ENCODE results near the gene TDRKH.
"Not testable (repeated sequence)": the region's sequence is repeated elsewhere in the genome, so short reads cannot be mapped to it uniquely, and the experiment has no call there.

The TDRKH gene

GRCh38 chr1:151737026-151737425, 53.3 kb downstream of the TDRKH start:
- Histone ChIP-seq H3F3A (ENCODE audit: insufficient read depth, low read length) (no peaks in the 10 kb centered on the region), H2AFZ (ENCODE audit: low read length) (no peak overlapping the region), H3K9me3 (replicated peaks; ENCODE audit: insufficient read depth, low read length) (no peaks in the 10 kb centered on the region), H3K79me2 (ENCODE audit: low read length) (no peaks in the 10 kb centered on the region), H3K27me3 (replicated peaks; ENCODE audit: insufficient read depth, low read length) (no peaks in the 10 kb centered on the region), H3K36me3 (replicated peaks; ENCODE audit: insufficient read depth, low read length) (no peaks in the 10 kb centered on the region), H3K4me1 (ENCODE audit: low read length) (peaks cover 4% of the 10 kb centered on the region; the same call in 1 of the 2 replicates), H3K4me3 (ENCODE audit: low read length) (no peak overlapping the region), H3K27ac (ENCODE audit: low read length) (no peak overlapping the region), H4K20me1 (ENCODE audit: insufficient read depth, low read length) (no peaks in the 10 kb centered on the region), H3K9me2 (replicated peaks; ENCODE audit: insufficient read depth, low read length) (no peaks in the 10 kb centered on the region), H3K9ac (ENCODE audit: low read length) (no peak overlapping the region), H3K4me2 (ENCODE audit: low read depth, low read length) (no peak overlapping the region)
- no peak for DNase-seq
- TF ChIP-seq EZH2 (optimal IDR thresholded peaks at IDR 0.05; ENCODE audit: low read depth, low read length): no peak

- H2AFZ ChIP-seq (ENCODE audit: low read length); DNase-seq; H3K9me2 ChIP-seq (replicated peaks; ENCODE audit: insufficient read depth, low read length); H4K20me1 ChIP-seq (ENCODE audit: insufficient read depth, low read length); H3F3A ChIP-seq (ENCODE audit: insufficient read depth, low read length); H3K4me1 ChIP-seq (ENCODE audit: low read length); H3K79me2 ChIP-seq (ENCODE audit: low read length); H3K36me3 ChIP-seq (replicated peaks; ENCODE audit: insufficient read depth, low read length); H3K27ac ChIP-seq (ENCODE audit: low read length); H3K27me3 ChIP-seq (replicated peaks; ENCODE audit: insufficient read depth, low read length); H3K9ac ChIP-seq (ENCODE audit: low read length); H3K9me3 ChIP-seq (replicated peaks; ENCODE audit: insufficient read depth, low read length); H3K4me3 ChIP-seq (ENCODE audit: low read length); H3K4me2 ChIP-seq (ENCODE audit: low read depth, low read length): not testable (repeated sequence)
Measured at GRCh38 chr1:151733995-151734394, 56.3 kb downstream of the TDRKH start.

- Histone ChIP-seq H3K4me3 (ENCODE audit: low read length) (no peak overlapping the region), H3K27me3 (replicated peaks; ENCODE audit: insufficient read depth, low read length) (peaks cover 11% of the 10 kb centered on the region), H3K4me1 (ENCODE audit: low read length) (no peaks in the 10 kb centered on the region), H3K9ac (ENCODE audit: low read length) (no peak overlapping the region), H3K36me3 (replicated peaks; ENCODE audit: insufficient read depth, low read length) (no peaks in the 10 kb centered on the region), H3K9me2 (replicated peaks; ENCODE audit: insufficient read depth, low read length) (no peaks in the 10 kb centered on the region), H3F3A (ENCODE audit: insufficient read depth, low read length) (no peaks in the 10 kb centered on the region), H3K79me2 (ENCODE audit: low read length) (no peaks in the 10 kb centered on the region), H2AFZ (ENCODE audit: low read length) (no peak overlapping the region), H4K20me1 (ENCODE audit: insufficient read depth, low read length) (no peaks in the 10 kb centered on the region), H3K9me3 (replicated peaks; ENCODE audit: insufficient read depth, low read length) (no peaks in the 10 kb centered on the region), H3K4me2 (ENCODE audit: low read depth, low read length) (no peak overlapping the region), H3K27ac (ENCODE audit: low read length) (no peak overlapping the region)
- TF ChIP-seq CTCF (IDR thresholded peaks at IDR 0.05; ENCODE audit: low read length) (no peak), EZH2 (optimal IDR thresholded peaks at IDR 0.05; ENCODE audit: low read depth, low read length) (no peak), EZH2phosphoT487 (IDR thresholded peaks at IDR 0.05; ENCODE audit: low read length) (no peak)
- no peak for DNase-seq
Measured at GRCh38 chr1:151733126-151733525, 57.2 kb downstream of the TDRKH start.

GRCh38 chr1:151729966-151730291, 60.4 kb downstream of the TDRKH start:
- Histone ChIP-seq H3K27ac (ENCODE audit: low read length) (no peak overlapping the region), H3K4me2 (ENCODE audit: low read depth, low read length) (no peak overlapping the region), H3K9ac (ENCODE audit: low read length) (no peak overlapping the region), H4K20me1 (ENCODE audit: insufficient read depth, low read length) (no peaks in the 10 kb centered on the region), H3K4me3 (ENCODE audit: low read length) (no peak overlapping the region), H2AFZ (ENCODE audit: low read length) (no peak overlapping the region), H3K9me3 (replicated peaks; ENCODE audit: insufficient read depth, low read length) (no peaks in the 10 kb centered on the region), H3K79me2 (ENCODE audit: low read length) (no peaks in the 10 kb centered on the region), H3K36me3 (replicated peaks; ENCODE audit: insufficient read depth, low read length) (no peaks in the 10 kb centered on the region), H3F3A (ENCODE audit: insufficient read depth, low read length) (no peaks in the 10 kb centered on the region), H3K9me2 (replicated peaks; ENCODE audit: insufficient read depth, low read length) (no peaks in the 10 kb centered on the region), H3K27me3 (replicated peaks; ENCODE audit: insufficient read depth, low read length) (peaks cover 32% of the 10 kb centered on the region), H3K4me1 (ENCODE audit: low read length) (no peaks in the 10 kb centered on the region)
- TF ChIP-seq EZH2phosphoT487 (IDR thresholded peaks at IDR 0.05; ENCODE audit: low read length) (no peak), CTCF (IDR thresholded peaks at IDR 0.05; ENCODE audit: low read length) (no peak), EZH2 (optimal IDR thresholded peaks at IDR 0.05; ENCODE audit: low read depth, low read length) (no peak)
- DNase-seq: no peak

Data from MM.1S (cell line).